ACC112 (cell line): ENCODE data around the gene DNAH11.

Experiments
- H2AFZ ChIP-seq: fragments of 200-600 bp; sonication (generic); one replicate; pipeline ENCODE4 v1.6.0; 2017; ENCODE audit warnings: antibody characterized with exemption, low read length; ENCODE audit not compliant: unreplicated experiment
- H3K27ac ChIP-seq: fragments of 200-600 bp; sonication (generic); 2 replicates; pipeline ENCODE4 v1.5.1; 2014; ENCODE audit warnings: low read depth, mild to moderate bottlenecking, antibody characterized with exemption, low read length, moderate library complexity
- H3K27me3 ChIP-seq: fragments of 200-600 bp; sonication (generic); 2 replicates; pipeline ENCODE4 v1.6.1; 2014; ENCODE audit warnings: mild to moderate bottlenecking, antibody characterized with exemption, low read length, moderate library complexity, mixed read lengths; ENCODE audit not compliant: insufficient read depth
- H3K36me3 ChIP-seq: fragments of 200-600 bp; sonication (generic); 2 replicates; pipeline ENCODE4 v1.6.1; 2016; ENCODE audit warnings: mild to moderate bottlenecking, antibody characterized with exemption, low read length, moderate library complexity, mixed read lengths; ENCODE audit not compliant: insufficient read depth
- H3K4me1 ChIP-seq: fragments of 200-600 bp; sonication (generic); one replicate; pipeline ENCODE4 v1.6.1; 2016; ENCODE audit warnings: low read length, mixed read lengths; ENCODE audit not compliant: insufficient read depth, unreplicated experiment, control insufficient read depth
- H3K4me3 ChIP-seq: fragments of 200-600 bp; sonication (generic); 2 replicates; pipeline ENCODE4 v1.5.1; 2014; ENCODE audit warnings: mild to moderate bottlenecking, low read depth, low read length
- H3K79me2 ChIP-seq: fragments of 200-600 bp; sonication (generic); one replicate; pipeline ENCODE4 v1.6.0; 2016; ENCODE audit warnings: low read length; ENCODE audit not compliant: control insufficient read depth, unreplicated experiment, insufficient read depth

The DNAH11 gene

DNA sequence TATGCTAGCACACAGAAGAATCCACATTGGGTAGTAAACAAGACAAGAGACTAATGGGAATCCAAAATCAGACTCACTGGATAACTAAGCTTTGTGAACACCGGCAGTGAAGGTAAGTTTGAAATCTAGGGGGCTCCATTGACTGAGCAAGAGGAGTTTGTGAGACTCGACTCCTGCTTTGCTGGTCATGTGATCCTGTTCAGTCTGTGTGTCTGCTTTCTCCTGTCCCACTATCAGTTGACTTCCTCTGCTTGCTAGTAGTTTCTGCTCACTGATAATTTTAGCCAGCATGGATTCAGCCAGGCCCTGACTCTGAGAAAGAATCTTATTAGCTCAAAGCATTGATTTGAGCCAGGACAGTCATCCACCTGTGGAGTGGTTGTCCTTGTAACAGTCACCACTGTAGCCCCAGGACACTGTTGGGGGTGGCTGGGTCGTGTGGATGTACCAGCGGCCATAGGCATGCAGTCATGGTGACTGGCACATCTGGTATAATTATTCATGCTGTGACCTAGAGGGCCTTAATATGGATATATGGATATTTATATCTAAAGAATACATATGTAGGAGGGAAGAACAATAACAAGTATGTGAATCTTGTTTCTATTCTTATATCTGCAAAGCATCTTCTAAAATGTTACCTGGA lies 44.4 kb downstream of the DNAH11 start:
- Histone ChIP-seq H3K27me3 (no peaks in the 10 kb centered on the region), H3K4me3 (no peak overlapping the region), H3K4me1 (no peaks in the 10 kb centered on the region), H2AFZ (no peak overlapping the region), H3K36me3 (no peaks in the 10 kb centered on the region), H3K27ac (no peak overlapping the region), H3K79me2 (no peaks in the 10 kb centered on the region)

DNA sequence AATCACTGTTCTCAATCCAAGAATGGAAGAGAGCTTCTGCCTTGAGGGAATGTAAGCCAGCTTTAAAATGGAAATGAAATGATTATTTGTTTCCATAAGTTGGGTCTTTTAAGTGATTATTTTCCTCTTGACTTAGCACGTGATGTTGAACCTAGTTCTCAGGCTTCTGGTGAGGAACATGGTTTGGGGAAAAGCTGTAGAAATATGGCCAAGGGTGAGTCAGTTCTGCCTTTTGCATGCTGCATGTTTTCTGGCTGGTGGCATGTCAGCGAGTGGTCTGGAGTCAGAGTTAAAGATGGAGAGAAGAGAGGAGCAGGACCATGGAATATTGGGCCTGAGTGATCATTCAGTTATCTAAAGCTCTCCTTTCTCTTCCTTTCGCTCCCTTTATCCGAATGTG lies 54.0 kb downstream of the DNAH11 start:
- Histone ChIP-seq H3K79me2 (no peaks in the 10 kb centered on the region), H3K4me1 (no peaks in the 10 kb centered on the region), H3K27me3 (no peaks in the 10 kb centered on the region), H3K36me3 (no peaks in the 10 kb centered on the region), H2AFZ (no peak overlapping the region), H3K4me3 (no peak overlapping the region), H3K27ac (no peak overlapping the region)

DNA sequence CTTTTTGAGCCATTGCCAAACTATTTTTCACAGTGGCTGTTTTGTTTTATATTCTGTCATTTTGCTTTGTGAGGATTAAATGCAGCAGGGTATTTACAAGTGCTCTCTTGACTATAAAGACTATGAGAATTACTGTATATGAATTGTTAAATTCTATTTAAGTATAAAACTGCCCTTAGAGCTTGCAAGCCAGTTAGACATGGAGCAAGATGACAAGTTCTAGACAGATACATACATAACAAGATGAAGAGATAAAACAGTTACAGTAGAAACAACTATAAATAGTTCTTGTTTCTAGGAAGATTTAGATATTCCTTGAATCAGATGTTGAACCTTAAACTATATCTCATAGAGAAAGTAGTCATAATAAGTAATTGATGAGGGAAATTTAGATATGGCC lies 60.6 kb downstream of the DNAH11 start:
- 0 out of 2 replicates have a peak overlapping the region, but pooled peaks have one; percentile 18 for H3K4me3 ChIP-seq
- no peaks in the 10 kb centered on the region for H3K36me3 ChIP-seq
- H3K79me2 ChIP-seq: no peaks in the 10 kb centered on the region
- peaks cover 3% of the 10 kb centered on the region for H3K4me1 ChIP-seq
- no peak overlapping the region for H3K27ac ChIP-seq
- H2AFZ ChIP-seq: no peak overlapping the region
- H3K27me3 ChIP-seq: no peaks in the 10 kb centered on the region

DNA sequence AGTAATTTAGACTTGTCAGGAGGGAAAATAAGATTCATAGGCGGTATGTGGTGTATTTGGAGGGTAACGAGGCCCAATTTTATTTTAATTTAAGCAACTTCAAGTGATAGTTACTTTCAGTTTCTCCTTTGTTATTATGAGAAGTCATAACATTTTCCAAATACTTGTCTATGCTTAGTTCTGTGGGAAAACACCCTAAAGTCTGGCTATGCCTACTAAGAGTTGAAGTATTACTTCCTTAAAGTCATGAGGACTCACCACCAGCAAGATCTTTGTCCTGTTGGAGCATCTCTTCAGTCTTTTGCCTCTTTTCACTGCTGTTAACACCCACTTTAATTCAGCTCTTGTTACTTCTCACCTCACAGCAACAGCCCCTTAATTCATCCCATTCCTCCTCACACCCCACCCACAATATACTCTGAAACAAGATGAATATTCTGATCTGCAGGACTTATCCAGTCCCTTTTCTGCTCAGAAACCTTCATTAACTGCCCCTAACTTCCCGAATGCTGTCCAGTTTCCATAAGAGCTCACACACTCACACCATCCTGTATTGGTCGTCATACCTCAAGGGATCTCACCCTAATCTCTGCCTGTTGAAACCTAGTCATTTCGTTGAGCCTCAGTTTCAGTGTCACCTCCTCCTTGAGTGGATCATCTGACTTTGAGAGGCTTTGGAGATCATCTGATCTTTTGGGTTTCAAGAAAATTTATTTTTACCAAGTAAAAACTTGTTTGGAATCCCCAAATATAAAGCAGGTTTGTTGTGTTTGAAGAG lies 61.3 kb downstream of the DNAH11 start:
- Histone ChIP-seq H3K36me3 (no peaks in the 10 kb centered on the region), H3K79me2 (no peaks in the 10 kb centered on the region), H3K4me1 (peaks cover 3% of the 10 kb centered on the region), H2AFZ (no peak overlapping the region), H3K4me3 (peak overlapping the region; percentile 18; the same call in 1 of the 2 replicates), H3K27ac (no peak overlapping the region), H3K27me3 (no peaks in the 10 kb centered on the region)

DNA sequence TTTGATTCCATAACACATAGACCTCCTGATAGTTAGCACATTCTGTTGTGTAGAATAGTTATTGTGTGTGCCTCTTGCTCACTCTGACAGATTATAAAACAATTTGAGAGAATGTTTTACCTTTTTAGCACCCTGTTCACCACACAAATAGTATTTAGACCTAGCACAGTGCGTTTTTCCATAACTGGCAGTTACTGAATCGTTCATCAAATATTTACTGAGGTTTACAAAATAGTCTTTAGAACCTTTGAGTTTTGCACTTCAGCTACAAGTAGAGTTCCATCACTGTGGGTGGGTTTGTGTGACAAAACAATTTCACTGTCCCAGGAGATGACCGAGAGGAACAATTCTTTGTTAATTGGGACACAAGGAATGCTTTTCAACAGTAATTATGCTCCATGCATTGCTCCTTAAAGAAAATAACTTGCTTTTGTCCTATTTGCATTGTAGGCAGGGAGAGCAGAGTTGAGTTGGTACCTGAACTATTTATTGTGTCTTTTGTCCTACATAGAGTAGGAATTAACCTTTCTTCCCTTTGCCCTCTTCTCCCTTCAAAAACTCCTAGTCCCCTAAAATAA lies 62.3 kb downstream of the DNAH11 start:
- Histone ChIP-seq H3K36me3 (no peaks in the 10 kb centered on the region), H3K4me1 (peaks cover 3% of the 10 kb centered on the region), H3K79me2 (no peaks in the 10 kb centered on the region), H2AFZ (no peak overlapping the region), H3K27me3 (no peaks in the 10 kb centered on the region), H3K27ac (no peak overlapping the region), H3K4me3 (no peak overlapping the region)

DNA sequence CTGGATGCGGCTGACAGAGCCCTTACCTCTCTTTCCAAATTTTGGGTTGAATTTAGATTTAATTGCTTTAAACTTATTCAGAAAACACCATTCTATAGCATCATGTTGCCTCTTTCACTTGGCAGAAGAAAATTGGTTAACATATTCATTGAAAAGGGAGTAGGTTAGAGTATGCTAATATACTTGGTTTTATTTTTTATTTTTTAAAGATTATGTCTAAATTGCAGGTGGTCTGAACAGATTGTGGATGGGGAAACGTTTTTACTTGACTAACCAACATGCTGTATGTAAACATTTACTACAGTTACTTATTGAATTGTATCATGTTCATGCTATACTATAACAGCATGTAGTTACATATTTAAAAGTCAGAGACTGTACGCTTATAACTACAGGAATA lies 65.6 kb downstream of the DNAH11 start:
- no peak overlapping the region for H2AFZ ChIP-seq
- H3K4me1 ChIP-seq: peaks cover 3% of the 10 kb centered on the region
- no peaks in the 10 kb centered on the region for H3K27me3 ChIP-seq
- H3K4me3 ChIP-seq: no peak overlapping the region
- H3K36me3 ChIP-seq: no peaks in the 10 kb centered on the region
- H3K79me2 ChIP-seq: no peaks in the 10 kb centered on the region
- H3K27ac ChIP-seq: no peak overlapping the region

DNA sequence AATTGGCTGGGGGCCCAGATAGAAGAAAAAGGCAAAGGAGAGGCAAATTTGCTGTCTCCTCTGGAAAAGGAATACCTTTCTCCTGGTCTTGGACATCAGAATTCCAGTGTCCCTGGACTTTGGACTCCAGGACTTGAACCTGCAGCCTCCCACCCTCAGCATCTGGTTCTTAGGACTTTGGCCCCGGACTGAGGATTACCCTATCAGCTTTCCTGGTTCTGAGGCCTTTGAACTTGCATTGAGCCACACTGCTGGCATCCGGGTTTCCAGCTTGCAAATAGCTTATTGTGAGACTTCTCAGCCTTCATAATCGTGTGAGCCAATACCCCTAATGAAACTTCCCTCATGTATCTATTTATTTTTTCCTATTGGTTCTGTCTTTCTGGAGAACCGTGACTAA lies 68.3 kb downstream of the DNAH11 start:
- no peaks in the 10 kb centered on the region for H3K27me3 ChIP-seq
- peaks cover 2% of the 10 kb centered on the region for H3K4me1 ChIP-seq
- no peak overlapping the region for H2AFZ ChIP-seq
- no peaks in the 10 kb centered on the region for H3K79me2 ChIP-seq
- H3K36me3 ChIP-seq: no peaks in the 10 kb centered on the region
- H3K4me3 ChIP-seq: no peak overlapping the region
- no peak overlapping the region for H3K27ac ChIP-seq

DNA sequence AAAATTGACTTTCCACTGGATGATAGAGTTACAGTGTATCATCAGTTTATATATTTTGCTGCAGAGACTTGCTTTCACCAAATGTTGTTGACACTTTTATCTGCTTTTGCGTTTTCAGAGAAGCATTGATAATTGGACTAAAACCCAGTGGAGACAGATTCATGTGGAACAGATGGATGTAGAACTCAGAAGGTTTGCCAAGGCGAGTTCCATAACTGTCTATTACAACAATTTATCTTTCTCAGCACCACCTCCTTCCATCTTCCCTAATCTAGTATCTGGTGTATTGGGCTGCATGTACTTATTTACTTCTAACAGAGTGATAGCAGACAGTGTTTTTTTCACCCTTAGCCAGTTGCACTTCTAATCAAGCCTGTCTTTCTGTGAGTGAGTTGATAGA lies 73.3 kb downstream of the DNAH11 start:
- no peaks in the 10 kb centered on the region for H3K27me3 ChIP-seq
- no peak overlapping the region for H3K4me3 ChIP-seq
- peaks cover 37% of the 10 kb centered on the region for H3K4me1 ChIP-seq
- H3K79me2 ChIP-seq: no peaks in the 10 kb centered on the region
- H3K36me3 ChIP-seq: no peaks in the 10 kb centered on the region
- H2AFZ ChIP-seq: no peak overlapping the region
- peak overlapping the region; percentile 96 for H3K27ac ChIP-seq

DNA sequence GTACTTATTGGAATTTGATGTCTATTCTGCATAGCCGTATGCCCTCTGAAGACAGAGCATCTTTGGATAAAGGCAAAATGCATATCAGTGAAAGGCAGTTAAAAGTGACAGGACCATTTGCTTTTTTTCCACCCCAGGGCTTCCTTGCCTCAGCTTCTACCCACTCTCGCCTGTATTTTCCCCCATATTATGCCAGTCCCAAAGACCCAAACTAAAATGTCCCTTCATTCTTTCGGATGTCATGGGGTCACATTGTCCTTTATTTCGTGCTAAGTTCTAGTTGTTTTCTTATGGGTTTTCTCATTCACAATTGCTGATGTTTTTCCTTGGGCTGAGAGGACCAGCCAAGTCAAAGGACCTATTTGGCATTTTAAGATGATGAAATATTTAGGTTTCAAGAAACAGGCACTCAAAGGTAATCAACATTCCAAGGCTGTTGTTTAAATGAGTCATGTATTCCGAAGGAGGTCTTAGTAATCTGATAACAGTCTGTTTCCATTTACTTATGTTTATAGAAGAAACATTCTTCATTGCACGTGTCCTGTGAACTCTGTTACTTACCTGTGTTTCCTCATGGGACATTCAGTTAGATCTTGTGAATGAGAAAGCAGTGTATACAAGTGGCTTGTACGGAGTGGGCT lies 74.1 kb downstream of the DNAH11 start:
- H3K79me2 ChIP-seq: no peaks in the 10 kb centered on the region
- peaks cover 37% of the 10 kb centered on the region for H3K4me1 ChIP-seq
- peak overlapping the region; percentile 96 for H3K27ac ChIP-seq
- H2AFZ ChIP-seq: no peak overlapping the region
- peak overlapping the region; percentile 45 for H3K4me3 ChIP-seq
- no peaks in the 10 kb centered on the region for H3K27me3 ChIP-seq
- H3K36me3 ChIP-seq: no peaks in the 10 kb centered on the region

DNA sequence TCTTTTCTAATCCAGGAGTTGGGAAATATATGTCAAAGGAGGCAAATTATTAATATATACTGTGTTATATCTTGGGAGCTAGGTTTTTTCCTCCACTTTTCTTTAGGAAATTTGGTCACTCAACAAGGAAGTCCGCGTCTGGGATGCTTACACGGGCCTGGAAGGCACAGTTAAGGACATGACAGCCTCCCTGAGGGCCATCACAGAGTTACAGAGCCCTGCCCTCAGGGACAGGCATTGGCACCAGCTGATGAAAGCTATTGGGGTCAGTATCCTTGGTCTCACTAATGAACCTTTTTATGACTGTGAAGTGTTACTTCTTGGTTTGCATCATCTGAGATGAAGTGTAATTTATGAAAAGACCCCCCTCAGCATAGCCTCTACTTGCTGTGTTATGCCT lies 74.7 kb downstream of the DNAH11 start:
- H3K36me3 ChIP-seq: no peaks in the 10 kb centered on the region
- H3K4me1 ChIP-seq: peaks cover 37% of the 10 kb centered on the region
- H3K79me2 ChIP-seq: no peaks in the 10 kb centered on the region
- H3K27me3 ChIP-seq: no peaks in the 10 kb centered on the region
- peak overlapping the region; percentile 45 for H3K4me3 ChIP-seq
- peak overlapping the region; percentile 96 for H3K27ac ChIP-seq
- no peak overlapping the region for H2AFZ ChIP-seq
